ENCODE measurements around the gene PPP1R15A. TPM values are rescaled to one million over a fixed set of nuclear protein-coding genes. Genes with fewer than 3 reads are reported as not detected.

The PPP1R15A gene
- total RNA-seq, 6 experiments from 2014 or later, result 70.2 to 97.3 (median 89.6) TPM

DNA sequence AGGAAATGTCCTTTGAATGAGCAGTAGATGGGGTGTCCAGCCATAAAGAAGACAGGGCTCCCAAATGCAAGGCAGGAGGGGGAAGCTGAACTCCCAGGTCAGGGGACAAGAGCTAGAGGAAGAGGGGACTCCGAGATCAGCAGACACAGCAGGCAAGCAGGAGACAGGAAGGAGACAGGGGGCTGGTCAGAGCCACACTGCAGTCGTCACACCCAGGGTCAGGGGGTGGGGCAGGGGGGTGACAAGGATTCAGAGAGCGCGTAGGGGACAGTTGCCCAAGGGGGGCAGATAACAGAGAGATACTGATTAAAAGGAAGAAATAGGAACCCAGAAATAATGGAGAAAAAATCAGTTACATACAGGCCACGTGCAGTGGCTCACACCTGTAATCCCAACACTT is 39.2 kb upstream of the PPP1R15A start:
- DNase-seq, result no peak
- TF ChIP-seq, protein P1, sequence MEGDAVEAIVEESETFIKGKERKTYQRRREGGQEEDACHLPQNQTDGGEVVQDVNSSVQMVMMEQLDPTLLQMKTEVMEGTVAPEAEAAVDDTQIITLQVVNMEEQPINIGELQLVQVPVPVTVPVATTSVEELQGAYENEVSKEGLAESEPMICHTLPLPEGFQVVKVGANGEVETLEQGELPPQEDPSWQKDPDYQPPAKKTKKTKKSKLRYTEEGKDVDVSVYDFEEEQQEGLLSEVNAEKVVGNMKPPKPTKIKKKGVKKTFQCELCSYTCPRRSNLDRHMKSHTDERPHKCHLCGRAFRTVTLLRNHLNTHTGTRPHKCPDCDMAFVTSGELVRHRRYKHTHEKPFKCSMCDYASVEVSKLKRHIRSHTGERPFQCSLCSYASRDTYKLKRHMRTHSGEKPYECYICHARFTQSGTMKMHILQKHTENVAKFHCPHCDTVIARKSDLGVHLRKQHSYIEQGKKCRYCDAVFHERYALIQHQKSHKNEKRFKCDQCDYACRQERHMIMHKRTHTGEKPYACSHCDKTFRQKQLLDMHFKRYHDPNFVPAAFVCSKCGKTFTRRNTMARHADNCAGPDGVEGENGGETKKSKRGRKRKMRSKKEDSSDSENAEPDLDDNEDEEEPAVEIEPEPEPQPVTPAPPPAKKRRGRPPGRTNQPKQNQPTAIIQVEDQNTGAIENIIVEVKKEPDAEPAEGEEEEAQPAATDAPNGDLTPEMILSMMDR (IDR thresholded peaks at IDR 0.05), result no peak
- Mint-ChIP-seq H3K36me3 (ENCODE audit: low read depth) (peaks cover 9% of the 10 kb centered on the region), H3K4me3 (no peak overlapping the region), H3K9me3 (no peaks in the 10 kb centered on the region), H3K27ac (no peak overlapping the region), H3K27me3 (ENCODE audit: insufficient read depth) (peaks cover 13% of the 10 kb centered on the region; the same call in 1 of the 2 replicates), H3K4me1 (ENCODE audit: low read depth) (peaks cover 21% of the 10 kb centered on the region)

GRCh38 chr19:48833977-48834376 is 38.2 kb upstream of the PPP1R15A start:
- H3K4me1 Mint-ChIP-seq (ENCODE audit: low read depth), result peaks cover 21% of the 10 kb centered on the region
- H3K27ac Mint-ChIP-seq, result peak overlapping the region; percentile 64
- TF ChIP-seq, protein P1 (IDR thresholded peaks at IDR 0.05), result no peak
- no peaks in the 10 kb centered on the region for H3K9me3 Mint-ChIP-seq
- H3K36me3 Mint-ChIP-seq (ENCODE audit: low read depth), result peaks cover 9% of the 10 kb centered on the region
- peak overlapping the region; percentile 45; the same call in 1 of the 2 replicates for H3K4me3 Mint-ChIP-seq
- DNase-seq, result no peak
- peaks cover 10% of the 10 kb centered on the region; the same call in 1 of the 2 replicates for H3K27me3 Mint-ChIP-seq (ENCODE audit: insufficient read depth)

DNA sequence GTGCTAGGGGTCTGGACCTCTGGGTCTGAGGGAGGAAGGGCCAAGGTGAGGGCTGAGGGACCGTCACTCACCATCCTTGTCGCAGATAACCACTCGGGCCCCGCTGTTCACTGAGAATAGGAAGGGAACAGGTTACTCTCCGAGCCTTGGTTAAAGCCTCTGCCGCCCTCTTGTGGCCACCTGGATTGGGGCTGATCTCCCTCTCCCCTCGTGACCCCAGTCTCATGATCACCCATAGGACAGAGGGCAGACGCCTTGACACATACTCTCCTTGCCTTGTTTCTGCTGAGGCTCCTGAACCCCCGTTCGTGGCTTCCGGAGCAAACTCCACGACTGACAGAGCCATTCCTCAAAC is 36.5 kb upstream of the PPP1R15A start:
- H3K27me3 Mint-ChIP-seq (ENCODE audit: insufficient read depth), result peaks cover 10% of the 10 kb centered on the region; the same call in 1 of the 2 replicates
- H3K36me3 Mint-ChIP-seq (ENCODE audit: low read depth), result peaks cover 9% of the 10 kb centered on the region
- H3K27ac Mint-ChIP-seq, result peak overlapping the region; percentile 91
- TF ChIP-seq, protein P1 (IDR thresholded peaks at IDR 0.05), result peak; percentile 93
- no peaks in the 10 kb centered on the region for H3K9me3 Mint-ChIP-seq
- peak overlapping the region; percentile 93 for H3K4me3 Mint-ChIP-seq
- DNase-seq, result peak; percentile 70
- peaks cover 21% of the 10 kb centered on the region for H3K4me1 Mint-ChIP-seq (ENCODE audit: low read depth)

DNA sequence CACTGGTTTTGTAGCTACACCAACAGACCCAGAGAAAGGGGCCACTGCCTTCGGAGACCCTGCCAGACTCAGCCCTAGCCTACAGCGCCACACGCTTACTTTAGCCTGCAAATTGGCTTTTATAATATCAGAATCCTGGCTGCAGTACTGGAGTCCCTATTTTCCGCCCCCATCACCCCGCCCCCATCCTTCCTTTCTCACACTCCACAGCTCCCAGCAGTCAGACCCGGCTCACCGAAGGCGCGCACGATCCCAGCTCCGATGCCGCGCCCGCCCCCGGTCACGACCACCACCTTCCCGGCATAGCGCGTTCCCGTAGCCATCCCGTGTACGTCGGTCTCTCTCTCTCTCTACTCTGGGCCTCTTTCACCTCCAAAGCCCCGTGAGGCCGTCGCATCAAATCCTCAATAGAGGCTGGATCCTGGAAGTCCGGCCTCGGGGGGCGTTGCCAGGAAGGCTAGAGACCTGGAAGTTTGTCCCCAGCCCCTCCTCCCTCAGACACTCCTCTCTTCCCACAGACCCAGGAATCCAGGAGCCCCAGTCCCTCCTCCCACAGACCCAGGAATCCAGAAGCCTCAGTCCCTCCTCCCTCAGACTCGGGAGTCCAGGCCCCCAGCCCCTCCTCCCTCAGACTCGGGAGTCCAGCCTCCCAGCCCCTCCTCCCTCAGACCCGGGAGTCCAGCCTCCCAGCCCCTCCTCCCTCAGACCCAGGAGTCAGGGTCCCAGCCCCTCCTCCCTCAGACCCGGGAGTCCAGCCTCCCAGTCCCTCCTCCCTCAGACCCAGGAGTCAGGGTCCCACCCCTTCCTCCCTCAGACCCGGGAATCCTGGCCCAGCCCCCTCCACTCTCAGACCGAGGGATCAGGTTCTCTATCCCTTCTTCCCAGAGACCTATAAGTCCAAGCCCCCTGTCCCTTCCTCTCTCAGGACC is 35.9 kb upstream of the PPP1R15A start, which contains the start of gene HSD17B14:
Gene HSD17B14, minus strand, starts transcription at position 403 of the 929 bp plus-strand sequence. Its CDS starts 80 bp downstream, at position 323.
- Mint-ChIP-seq H3K27ac (peak within 1 kb of the TSS; percentile 91), H3K36me3 (ENCODE audit: low read depth) (peaks cover 6% of the 10 kb centered on the region), H3K4me1 (ENCODE audit: low read depth) (peaks cover 21% of the 10 kb centered on the region), H3K9me3 (no peaks in the 10 kb centered on the region), H3K27me3 (ENCODE audit: insufficient read depth) (peaks cover 10% of the 10 kb centered on the region; the same call in 1 of the 2 replicates), H3K4me3 (peak within 1 kb of the TSS; percentile 93)
- TF ChIP-seq, protein P1 (IDR thresholded peaks at IDR 0.05), result peak; percentile 62
- DNase-seq, result peak; percentile 11

- DNase-seq, result peak; percentile 85
- Mint-ChIP-seq H3K4me3 (peak overlapping the region; percentile 93), H3K4me1 (ENCODE audit: low read depth) (peaks cover 21% of the 10 kb centered on the region), H3K27me3 (ENCODE audit: insufficient read depth) (peaks cover 10% of the 10 kb centered on the region; the same call in 1 of the 2 replicates), H3K27ac (peak overlapping the region; percentile 91), H3K9me3 (no peaks in the 10 kb centered on the region), H3K36me3 (ENCODE audit: low read depth) (peaks cover 4% of the 10 kb centered on the region; the same call in 1 of the 2 replicates)
- TF ChIP-seq, protein P1 (IDR thresholded peaks at IDR 0.05), result no peak
Measured at GRCh38 chr19:48837051-48837524, 35.1 kb upstream of the PPP1R15A start.

All from HFFc6 (cell line).